Esophagus squamous epithelium (tissue), 4 donors: ENCODE data around the gene SYNPO2.

ENCODE experiments used
- CTCF ChIP-seq, 6 experiments: fragments of 450-650 bp in 4 of 6; fragments of 200-600 bp in 2 of 6; sonication (generic) in 2 of 6; IDR thresholded peaks; one replicate each; pipeline ENCODE4 v1.5.1; 2016 to 2019; ENCODE audit warnings: antibody characterized with exemption in 6 of 6, mild to moderate bottlenecking in 4 of 6, moderate library complexity in 4 of 6
- POLR2A ChIP-seq, 4 donors: fragments of 450-650 bp; IDR thresholded peaks; one replicate each; pipeline ENCODE4 v1.6.1; 2017; ENCODE audit warnings: antibody characterized with exemption in 4 of 4, mild to moderate bottlenecking in 4 of 4, moderate library complexity in 3 of 4

DNA sequence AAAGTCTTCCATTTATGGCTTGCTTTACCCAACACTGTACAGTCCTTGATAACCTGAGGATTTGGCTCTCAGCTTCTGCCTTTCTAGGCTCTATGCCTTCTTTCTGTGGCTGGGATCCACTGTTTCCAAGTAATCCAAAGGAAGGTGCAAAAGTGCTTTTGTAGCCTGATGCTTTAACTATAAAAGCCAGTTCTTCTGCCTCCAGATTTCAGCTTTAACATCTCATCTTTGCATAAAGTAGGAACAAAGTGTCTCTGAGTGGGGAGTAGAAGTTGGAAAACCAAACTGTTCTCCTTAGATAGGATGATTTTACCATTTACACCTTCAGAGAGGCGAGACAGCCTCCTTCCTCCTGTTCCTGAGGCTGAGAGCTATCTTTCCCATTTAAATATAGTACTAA is 41.7 kb upstream of the SYNPO2 start:
- no peak for TF ChIP-seq CTCF (IDR thresholded peaks at IDR 0.05)
- TF ChIP-seq POLR2A (IDR thresholded peaks at IDR 0.05), result no peak
